Caco-2 (cell line): ENCODE measurements around the gene HDAC11. TPM values are rescaled to one million over a fixed set of nuclear protein-coding genes. Genes with fewer than 3 reads are reported as not detected.
"Not testable (repeated sequence)": the region's sequence is repeated elsewhere in the genome, so short reads cannot be mapped to it uniquely, and the experiment has no call there.

ENCODE experiments used
- BruUV-seq: library from RNA; stranded (reverse); fragments of 400-500 nt; replicated peaks from 2 replicates; lab custom pipeline; 2021; lab: Mats Ljungman, UMichigan
- CTCF ChIA-PET: fragments of 300-600 bp; sonication (Branson Sonifier 250); formaldehyde crosslinking; loops from one replicate; lab custom pipeline; 2022; ENCODE audit warnings: antibody characterized with exemption; lab: Charles Lee
- POLR2A ChIA-PET: fragments of 300-600 bp; sonication (Branson Sonifier 250); formaldehyde crosslinking; loops from one replicate; lab custom pipeline; 2022; ENCODE audit warnings: antibody characterized with exemption; lab: Charles Lee
- DNase-seq, 2 experiments: peaks; one replicate each; pipeline versions ENCODE4 v3.0.0 to v3.0.0-alpha.2; 2020 to 2022
- H3K27me3 ChIP-seq: replicated peaks from 2 replicates; pipeline ENCODE4 v1.6.0; 2011; ENCODE audit warnings: low read length; ENCODE audit not compliant: control insufficient read depth, insufficient read depth
- H3K36me3 ChIP-seq: 2 replicates; pipeline ENCODE4 v1.5.1; 2011; ENCODE audit warnings: low read length; ENCODE audit not compliant: control insufficient read depth, insufficient read depth
- H3K4me1 ChIP-seq: fragments of 250-450 bp; sonication (Bioruptor Pico); 2 replicates; pipeline ENCODE4 v1.5.1; 2020; ENCODE audit warnings: mild to moderate bottlenecking
- H3K4me3 ChIP-seq: 2 replicates; pipeline ENCODE4 v1.5.1; 2011; ENCODE audit warnings: low read depth, mild to moderate bottlenecking, control low read depth, low read length
- H3K9me3 ChIP-seq: fragments of 250-450 bp; sonication (Bioruptor Pico); 2 replicates; pipeline ENCODE4 v1.5.1; 2020; ENCODE audit warnings: mild to moderate bottlenecking, moderate library complexity
- H3K27ac Mint-ChIP-seq: one replicate; pipeline ENCODE4 v1.8.0; 2022; ENCODE audit warnings: mixed read lengths; ENCODE audit not compliant: unreplicated experiment
- H3K27me3 Mint-ChIP-seq: one replicate; pipeline ENCODE4 v1.8.0; 2022; ENCODE audit warnings: mixed read lengths; ENCODE audit not compliant: insufficient read depth, unreplicated experiment
- H3K36me3 Mint-ChIP-seq: one replicate; pipeline ENCODE4 v1.8.0; 2022; ENCODE audit warnings: mild to moderate bottlenecking, mixed read lengths; ENCODE audit not compliant: insufficient read depth, unreplicated experiment
- H3K4me1 Mint-ChIP-seq: one replicate; pipeline ENCODE4 v1.8.0; 2022; ENCODE audit warnings: low read depth, mixed read lengths; ENCODE audit not compliant: unreplicated experiment
- H3K4me3 Mint-ChIP-seq: one replicate; pipeline ENCODE4 v1.8.0; 2022; ENCODE audit warnings: mild to moderate bottlenecking, moderate library complexity, mixed read lengths; ENCODE audit not compliant: unreplicated experiment
- H3K9me3 Mint-ChIP-seq: one replicate; pipeline ENCODE4 v1.8.0; 2022; ENCODE audit warnings: mixed read lengths; ENCODE audit not compliant: unreplicated experiment
- intact Hi-C: fragments of 100-400 bp; cut with micrococcal nuclease; formaldehyde crosslinking; loops from one replicate; pipeline ENCODE4 v1.10.0; 2022; ENCODE audit not compliant: unreplicated experiment
- total RNA-seq: library from RNA; stranded (reverse); gene quantifications from 2 replicates; pipeline ENCODE4 v1.2.3, GENCODE V29; 2022
- TF ChIP-seq, protein P1 (sequence below), 2 experiments: fragments of 200-600 bp in 1 of 2; IDR thresholded peaks; 1 replicate in 1 of 2; 2 replicates in 1 of 2; pipeline versions ENCODE4 v1.5.1 to v1.8.0; 2011 to 2022; ENCODE audit warnings: antibody characterized with exemption in 1 of 2, control low read depth in 1 of 2, inconsistent platforms in 1 of 2, low read depth in 1 of 2, low read length in 1 of 2, mild to moderate bottlenecking in 1 of 2, moderate library complexity in 1 of 2; ENCODE audit not compliant: insufficient read depth in 1 of 2, severe bottlenecking in 1 of 2, unreplicated experiment in 1 of 2

HDAC11 gene
- total RNA-seq, 1 experiment from 2014 or later, result 10.9 TPM

DNA sequence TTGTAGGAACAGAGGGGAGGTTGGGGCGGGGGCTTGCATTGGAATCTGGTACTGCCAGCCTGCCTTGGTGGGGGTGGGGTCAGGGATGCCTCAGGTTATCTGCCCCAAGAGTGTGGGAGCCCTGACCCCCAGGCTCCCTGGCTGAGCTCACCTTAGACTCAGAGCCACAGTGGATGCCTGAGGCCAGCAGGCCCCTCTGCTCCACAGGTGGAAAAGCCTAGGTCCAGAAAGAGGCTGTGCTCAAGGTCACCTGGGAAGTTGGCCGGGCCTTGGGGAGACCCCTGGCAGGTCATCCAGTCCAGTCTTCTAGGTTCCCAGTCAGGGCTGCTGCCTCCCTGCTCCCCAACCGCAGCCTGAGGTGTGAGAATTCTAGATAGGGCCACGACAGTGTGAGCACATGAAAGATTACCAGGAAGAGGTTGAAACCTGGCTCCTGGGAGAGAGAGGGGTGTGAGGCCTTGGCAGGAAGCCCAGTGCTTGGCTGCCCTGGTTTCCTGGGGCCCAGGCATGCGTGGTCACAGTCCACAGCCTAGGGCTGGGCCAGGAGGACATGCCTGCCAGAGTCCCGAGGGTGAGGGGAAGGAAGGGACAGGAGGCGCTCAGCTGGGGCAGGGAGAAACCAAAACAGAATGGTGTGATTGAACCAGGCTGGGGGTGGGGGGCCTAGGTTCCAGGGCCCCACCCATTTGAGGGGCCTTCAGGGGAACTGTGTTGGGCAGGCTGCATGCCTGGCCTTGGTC lies 4.9 kb downstream of the HDAC11 start:
- intact Hi-C loops, result no loop called here
- no peak overlapping the region for H3K27ac Mint-ChIP-seq
- H3K36me3 ChIP-seq, result no peaks in the 10 kb centered on the region
- no TSS peak for BruUV-seq
- no peak overlapping the region for H3K4me3 Mint-ChIP-seq
- H3K36me3 Mint-ChIP-seq, result peaks cover 7% of the 10 kb centered on the region
- no peaks in the 10 kb centered on the region for H3K9me3 Mint-ChIP-seq
- no peak overlapping the region for H3K4me3 ChIP-seq
- H3K4me1 Mint-ChIP-seq, result no peaks in the 10 kb centered on the region
- H3K9me3 ChIP-seq, result no peaks in the 10 kb centered on the region
- CTCF ChIA-PET, result interaction anchor here (0.6 kb wide), 2 partner anchors 10 to 15 kb away, joined by 3 to 4 read pairs; no protein-coding TSS in a partner anchor
- POLR2A ChIA-PET, result no interaction called here
- H3K27me3 Mint-ChIP-seq, result no peaks in the 10 kb centered on the region
- DNase-seq, result no peak
- H3K27me3 ChIP-seq, result no peaks in the 10 kb centered on the region
- peaks cover 10% of the 10 kb centered on the region for H3K4me1 ChIP-seq
- TF ChIP-seq, protein P1, sequence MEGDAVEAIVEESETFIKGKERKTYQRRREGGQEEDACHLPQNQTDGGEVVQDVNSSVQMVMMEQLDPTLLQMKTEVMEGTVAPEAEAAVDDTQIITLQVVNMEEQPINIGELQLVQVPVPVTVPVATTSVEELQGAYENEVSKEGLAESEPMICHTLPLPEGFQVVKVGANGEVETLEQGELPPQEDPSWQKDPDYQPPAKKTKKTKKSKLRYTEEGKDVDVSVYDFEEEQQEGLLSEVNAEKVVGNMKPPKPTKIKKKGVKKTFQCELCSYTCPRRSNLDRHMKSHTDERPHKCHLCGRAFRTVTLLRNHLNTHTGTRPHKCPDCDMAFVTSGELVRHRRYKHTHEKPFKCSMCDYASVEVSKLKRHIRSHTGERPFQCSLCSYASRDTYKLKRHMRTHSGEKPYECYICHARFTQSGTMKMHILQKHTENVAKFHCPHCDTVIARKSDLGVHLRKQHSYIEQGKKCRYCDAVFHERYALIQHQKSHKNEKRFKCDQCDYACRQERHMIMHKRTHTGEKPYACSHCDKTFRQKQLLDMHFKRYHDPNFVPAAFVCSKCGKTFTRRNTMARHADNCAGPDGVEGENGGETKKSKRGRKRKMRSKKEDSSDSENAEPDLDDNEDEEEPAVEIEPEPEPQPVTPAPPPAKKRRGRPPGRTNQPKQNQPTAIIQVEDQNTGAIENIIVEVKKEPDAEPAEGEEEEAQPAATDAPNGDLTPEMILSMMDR (IDR thresholded peaks at IDR 0.05; ENCODE audit: insufficient read depth in 1 of 2, low read depth in 1 of 2, low read length in 1 of 2, severe bottlenecking in 1 of 2, unreplicated experiment in 1 of 2), result no peak

DNA sequence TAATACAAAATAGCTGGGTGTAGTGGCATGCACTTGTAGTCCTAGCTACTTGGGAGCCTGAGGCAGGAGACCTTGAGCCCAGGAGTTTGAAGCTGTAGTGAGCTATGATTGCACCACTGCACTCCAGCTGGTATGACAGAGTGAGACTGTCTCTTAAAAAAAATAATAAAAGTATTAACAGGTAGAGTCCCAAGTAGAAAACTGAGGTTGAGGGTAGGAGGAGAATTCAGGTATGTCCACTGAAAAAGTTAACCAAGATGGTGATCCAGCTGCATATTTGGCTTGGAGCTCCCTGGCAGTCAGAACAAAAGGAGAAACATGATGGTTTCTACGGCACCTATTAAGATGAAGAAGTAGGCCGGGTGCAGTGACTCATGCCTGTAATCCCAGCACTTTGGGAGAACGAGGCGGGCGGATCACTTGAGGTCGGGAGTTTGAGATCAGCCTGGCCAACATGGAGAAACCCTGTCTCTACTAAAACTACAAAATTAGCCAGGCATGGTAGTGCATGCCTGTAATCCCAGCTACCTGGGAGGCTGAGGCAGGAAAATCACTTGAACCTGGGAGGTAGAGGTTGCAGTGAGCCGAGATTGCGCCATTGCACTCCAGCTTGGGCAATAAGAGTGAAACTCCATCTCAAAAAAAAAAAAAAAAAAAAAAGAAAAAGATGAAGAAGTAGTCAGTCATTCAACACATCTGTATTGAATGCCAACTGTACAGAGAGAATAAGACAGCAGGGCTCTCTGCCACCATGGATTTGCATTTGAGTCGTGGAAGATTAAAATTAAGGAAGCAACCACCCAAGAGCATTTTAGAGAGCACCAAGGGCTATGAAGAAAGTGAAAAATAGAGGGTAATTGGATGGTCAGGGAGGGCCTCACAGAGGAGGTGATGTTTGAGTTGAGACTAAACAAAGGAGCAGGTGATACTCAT lies 5.8 kb downstream of the HDAC11 start:
- DNase-seq, H3K36me3 Mint-ChIP-seq, BruUV-seq, CTCF ChIA-PET, H3K4me3 ChIP-seq, H3K4me1 Mint-ChIP-seq, H3K27me3 Mint-ChIP-seq, H3K9me3 Mint-ChIP-seq, H3K27me3 ChIP-seq, intact Hi-C loops, H3K4me3 Mint-ChIP-seq, H3K9me3 ChIP-seq, H3K36me3 ChIP-seq: not testable (repeated sequence)
- peaks cover 10% of the 10 kb centered on the region for H3K4me1 ChIP-seq
- peak overlapping the region; percentile 27 for H3K27ac Mint-ChIP-seq
- POLR2A ChIA-PET, result interaction anchor here (0.6 kb wide), 1 partner anchor 163 kb away, joined by 3 read pairs; no protein-coding TSS in a partner anchor

DNA sequence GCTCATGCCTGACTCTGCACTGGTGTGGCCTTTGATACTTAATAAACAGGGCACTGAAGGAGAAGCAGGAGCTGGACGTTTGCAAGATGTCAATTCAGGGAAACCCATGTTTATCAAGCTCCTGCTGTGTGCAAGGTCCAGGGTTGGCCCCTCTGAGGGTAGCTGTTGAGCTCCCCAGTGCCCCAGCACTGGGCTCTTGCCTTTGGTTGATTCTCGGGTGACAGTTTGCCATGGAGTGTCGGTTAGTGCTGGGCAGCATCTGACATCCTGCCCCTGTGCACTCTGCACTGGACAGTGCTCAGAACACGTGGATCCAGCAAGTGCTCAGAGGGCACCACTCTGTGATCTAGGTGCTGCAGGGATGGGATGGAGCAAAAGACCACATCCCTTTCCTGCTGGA lies 7.3 kb downstream of the HDAC11 start:
- H3K9me3 Mint-ChIP-seq, result no peaks in the 10 kb centered on the region
- Histone ChIP-seq H3K9me3 (0 out of 2 replicates have a peak, but pooled peaks cover 3% of the 10 kb centered on the region), H3K27me3 (no peaks in the 10 kb centered on the region), H3K36me3 (no peaks in the 10 kb centered on the region), H3K4me1 (peaks cover 10% of the 10 kb centered on the region), H3K4me3 (no peak overlapping the region)
- ChIA-PET CTCF (interaction anchor here (0.6 to 0.8 kb wide), 2 partner anchors 161 to 163 kb away, joined by 3 to 4 read pairs; no protein-coding TSS in a partner anchor), POLR2A (no interaction called here)
- H3K27me3 Mint-ChIP-seq, result no peaks in the 10 kb centered on the region
- TF ChIP-seq, protein P1 (IDR thresholded peaks at IDR 0.05; ENCODE audit: insufficient read depth in 1 of 2, low read depth in 1 of 2, low read length in 1 of 2, severe bottlenecking in 1 of 2, unreplicated experiment in 1 of 2), result no peak
- no peaks in the 10 kb centered on the region for H3K36me3 Mint-ChIP-seq
- H3K4me1 Mint-ChIP-seq, result no peaks in the 10 kb centered on the region
- no peak overlapping the region for H3K27ac Mint-ChIP-seq
- no peak for DNase-seq
- intact Hi-C loops, result no loop called here
- no peak overlapping the region for H3K4me3 Mint-ChIP-seq
- no TSS peak for BruUV-seq
